Right forelimb (tissue), 1 donor: ENCODE measurements around the gene CGB2.
"Not testable (repeated sequence)": the region's sequence is repeated elsewhere in the genome, so short reads cannot be mapped to it uniquely, and the experiment has no call there.

Source experiments
- DNase-seq: peaks from one replicate; pipeline ENCODE4 v3.0.0-alpha.2; 2018

Gene CGB2

GRCh38 chr19:49070416-49070815 lies 38.7 kb downstream of the CGB2 start:
- no peak for DNase-seq

- DNase-seq: no peak
Observed at GRCh38 chr19:49071860-49072547, 40.3 kb downstream of the CGB2 start.

- no peak for DNase-seq
Observed at GRCh38 chr19:49073514-49074378, 42.1 kb downstream of the CGB2 start.

GRCh38 chr19:49074869-49075268 lies 43.2 kb downstream of the CGB2 start:
- not testable (repeated sequence) for DNase-seq

- no peak for DNase-seq
Observed at GRCh38 chr19:49080392-49080791, 48.7 kb downstream of the CGB2 start.

- DNase-seq: no peak
Observed at GRCh38 chr19:49081273-49081672, 49.6 kb downstream of the CGB2 start.
